Osteocyte (in vitro differentiated cells): ENCODE results near the gene UNK. TPM values are rescaled to one million over a fixed set of nuclear protein-coding genes. Genes with fewer than 3 reads are reported as not detected.
A peak's percentile ranks its signal among the peaks of the same experiment; 100 is the strongest.

Source experiments
- DNase-seq: peaks from one replicate; pipeline ENCODE4 v3.0.0; 2021; ENCODE audit warnings: mixed read lengths; ENCODE audit not compliant: unreplicated experiment; ENCODE audit errors: extremely low spot score
- H3K27ac Mint-ChIP-seq: one replicate; pipeline ENCODE4 v1.8.0; 2021; ENCODE audit warnings: mild to moderate bottlenecking, mixed read lengths; ENCODE audit not compliant: unreplicated experiment
- H3K27me3 Mint-ChIP-seq: one replicate; pipeline ENCODE4 v1.8.0; 2021; ENCODE audit warnings: mixed read lengths; ENCODE audit not compliant: unreplicated experiment
- H3K36me3 Mint-ChIP-seq: one replicate; pipeline ENCODE4 v1.8.0; 2021; ENCODE audit warnings: mixed read lengths; ENCODE audit not compliant: unreplicated experiment
- H3K4me1 Mint-ChIP-seq: one replicate; pipeline ENCODE4 v1.8.0; 2021; ENCODE audit warnings: mixed read lengths; ENCODE audit not compliant: unreplicated experiment
- H3K4me3 Mint-ChIP-seq: one replicate; pipeline ENCODE4 v1.8.0; 2021; ENCODE audit warnings: mild to moderate bottlenecking, moderate library complexity, mixed read lengths; ENCODE audit not compliant: unreplicated experiment
- H3K9me3 Mint-ChIP-seq: one replicate; pipeline ENCODE4 v1.8.0; 2021; ENCODE audit warnings: mixed read lengths; ENCODE audit not compliant: unreplicated experiment
- CTCF ChIP-seq: fragments of 200-600 bp; sonication (generic); IDR thresholded peaks from 2 replicates; pipeline ENCODE4 v1.5.0; 2021; ENCODE audit warnings: antibody characterized with exemption, mild to moderate bottlenecking, moderate library complexity
- total RNA-seq: library from RNA; stranded (reverse); gene quantifications from 2 replicates; pipeline ENCODE4 v1.2.1, GENCODE V29; 2021

Gene UNK
- total RNA-seq, 1 donor from 2014 or later = 38.2 TPM

DNA sequence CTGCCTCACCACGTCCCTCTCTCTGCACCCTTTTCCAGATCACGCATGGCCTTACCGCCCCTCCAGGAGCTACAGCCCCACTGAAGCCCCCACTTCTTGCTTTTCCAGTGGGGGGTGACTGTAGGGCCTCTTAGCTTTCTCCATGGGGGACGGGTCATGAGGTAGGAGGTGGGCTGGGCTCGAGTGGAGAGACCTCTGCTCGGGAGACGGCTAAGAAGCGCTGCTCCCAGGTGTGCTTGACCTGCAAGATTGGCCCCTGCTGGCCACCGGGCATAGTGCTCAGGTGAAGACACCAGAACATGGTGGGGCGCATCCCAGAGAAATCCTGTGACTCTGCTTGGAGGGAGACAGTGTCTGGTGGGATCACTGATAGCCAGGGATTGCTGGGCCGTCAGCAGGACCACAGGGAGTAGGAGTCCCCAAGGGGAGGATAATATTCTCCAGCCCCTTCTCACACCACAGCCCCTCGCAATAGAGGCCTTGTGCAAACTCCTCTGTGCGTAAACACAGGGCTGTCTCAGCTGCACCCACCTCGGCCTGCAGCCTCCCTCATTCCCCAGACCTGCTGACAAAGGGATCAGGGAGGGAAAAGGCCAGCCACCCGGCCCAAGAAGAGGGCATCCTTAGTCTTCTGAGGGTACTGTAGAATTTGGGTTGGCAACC lies 10.7 kb upstream of the UNK start:
- no peaks in the 10 kb centered on the region for H3K27me3 Mint-ChIP-seq
- H3K4me3 Mint-ChIP-seq = no peak overlapping the region
- H3K4me1 Mint-ChIP-seq = peaks cover 29% of the 10 kb centered on the region
- DNase-seq = no peak
- no peaks in the 10 kb centered on the region for H3K9me3 Mint-ChIP-seq
- no peak for TF ChIP-seq CTCF
- H3K27ac Mint-ChIP-seq = no peak overlapping the region
- H3K36me3 Mint-ChIP-seq = peaks cover 29% of the 10 kb centered on the region

DNA sequence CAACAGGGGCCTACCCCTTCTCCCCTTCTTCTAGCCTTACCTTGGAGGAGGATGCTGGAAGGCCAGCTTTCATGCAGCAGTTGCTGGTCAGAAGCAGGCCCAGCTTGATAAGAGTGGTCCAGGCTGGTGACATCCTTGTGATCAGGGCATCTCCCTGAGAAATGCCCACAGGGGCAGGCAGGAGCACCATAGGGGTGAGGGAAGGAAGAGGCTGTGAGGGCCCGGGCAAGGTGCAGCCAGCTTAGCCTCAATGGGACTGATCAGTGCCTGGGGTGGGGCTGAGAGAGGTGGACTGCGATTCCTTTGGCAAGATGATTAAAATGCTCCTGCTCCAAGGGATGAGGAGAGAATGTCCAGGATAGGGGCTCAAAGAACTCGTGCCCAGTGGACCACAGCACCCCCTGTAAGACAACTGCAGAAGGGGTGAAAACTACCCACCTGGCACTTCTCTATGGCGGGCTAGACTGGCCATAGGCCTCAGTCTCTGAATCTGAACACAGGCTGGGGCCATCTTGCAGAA lies 10.1 kb upstream of the UNK start:
- Mint-ChIP-seq H3K4me1 (peaks cover 29% of the 10 kb centered on the region), H3K27ac (peak overlapping the region; percentile 80), H3K4me3 (no peak overlapping the region), H3K36me3 (peaks cover 29% of the 10 kb centered on the region), H3K27me3 (no peaks in the 10 kb centered on the region), H3K9me3 (no peaks in the 10 kb centered on the region)
- DNase-seq = no peak
- no peak for TF ChIP-seq CTCF

GRCh38 chr17:75774991-75775668 lies 9.5 kb upstream of the UNK start:
- H3K9me3 Mint-ChIP-seq = no peaks in the 10 kb centered on the region
- DNase-seq = no peak

DNA sequence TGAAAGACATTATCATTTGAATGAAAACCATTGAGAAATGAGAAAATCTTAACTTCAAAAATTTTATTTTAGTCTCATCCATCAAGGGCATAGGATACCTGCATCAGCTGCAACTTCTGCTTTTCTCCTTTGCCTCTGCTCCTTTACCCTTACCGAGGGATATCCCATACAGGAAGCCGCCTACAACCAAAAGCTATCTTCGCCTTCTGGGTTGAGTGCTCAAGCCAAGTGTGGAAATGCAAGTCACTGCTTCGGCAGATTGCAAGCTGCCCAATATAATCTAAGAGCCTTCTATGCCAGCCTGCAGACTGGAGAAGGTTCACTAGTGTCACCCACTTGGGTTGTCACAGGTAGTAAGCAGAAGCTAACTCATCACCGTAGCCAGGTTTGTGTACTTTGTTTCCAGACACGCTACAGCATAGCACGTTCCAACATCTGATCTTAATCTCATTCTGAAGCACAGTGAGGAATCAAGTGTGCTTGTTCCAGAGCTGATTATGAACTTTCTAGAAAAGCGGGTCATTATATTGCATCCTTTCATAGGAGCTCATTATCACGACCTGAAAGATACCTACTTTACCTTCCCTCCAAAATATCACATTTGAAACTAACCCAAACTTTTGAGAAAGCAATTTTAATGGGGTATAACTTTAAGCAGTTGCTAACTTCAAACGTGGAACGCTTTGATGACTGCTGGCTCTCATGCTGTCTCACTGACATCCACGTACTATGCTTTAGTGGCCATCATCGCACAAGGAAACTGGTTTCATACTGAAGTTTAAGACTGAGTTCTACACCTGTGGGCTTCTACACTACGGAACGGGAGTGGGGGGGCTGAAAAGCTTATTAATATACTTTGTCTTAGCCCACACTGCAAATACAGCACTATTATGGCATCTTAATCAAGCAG lies 8.0 kb upstream of the UNK start:
- TF ChIP-seq CTCF = no peak
- peaks cover 29% of the 10 kb centered on the region for H3K36me3 Mint-ChIP-seq
- no peaks in the 10 kb centered on the region for H3K9me3 Mint-ChIP-seq
- no peak for DNase-seq
- H3K27me3 Mint-ChIP-seq = no peaks in the 10 kb centered on the region
- peaks cover 32% of the 10 kb centered on the region for H3K4me1 Mint-ChIP-seq
- peak overlapping the region; percentile 80 for H3K27ac Mint-ChIP-seq
- peak overlapping the region; percentile 92 for H3K4me3 Mint-ChIP-seq

More at GRCh38 chr17:75774991-75775668, 9.5 kb upstream of the UNK start:
- Mint-ChIP-seq H3K27me3 (no peaks in the 10 kb centered on the region), H3K27ac (peak overlapping the region; percentile 80), H3K36me3 (peaks cover 29% of the 10 kb centered on the region), H3K4me3 (no peak overlapping the region), H3K4me1 (peaks cover 32% of the 10 kb centered on the region)
- TF ChIP-seq CTCF = no peak
